Activated CD4-positive, alpha-beta T cell treated with anti-CD3 and anti-CD28 coated beads for 24 hours (primary cell): ENCODE measurements around the gene VSTM4.

Source experiments
- DNase-seq, 2 donors: peaks; one replicate each; pipeline ENCODE4 v3.0.0-alpha.2; 2020; ENCODE audit warnings: low read depth in 2 of 2

VSTM4 gene

DNA sequence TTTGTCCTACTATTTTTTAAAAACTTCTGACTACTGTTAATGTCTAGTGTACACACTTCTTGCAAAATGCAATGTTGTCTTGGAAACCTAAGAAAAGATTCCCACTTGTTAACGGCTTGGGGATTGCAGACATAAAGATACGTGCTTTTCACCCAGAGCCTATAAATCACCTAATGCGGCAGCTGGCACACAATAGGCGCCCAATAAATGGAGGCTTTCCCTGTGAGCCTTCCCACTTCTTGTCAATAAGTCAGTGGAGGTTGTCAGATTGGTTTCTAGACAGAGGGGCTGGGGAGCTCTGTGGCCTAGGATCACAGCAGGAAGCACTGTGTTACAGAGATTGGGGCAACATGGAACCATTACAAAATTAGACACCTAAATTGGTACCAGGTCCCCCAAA, 74.7 kb downstream of the VSTM4 start:
- no peak for DNase-seq

DNA sequence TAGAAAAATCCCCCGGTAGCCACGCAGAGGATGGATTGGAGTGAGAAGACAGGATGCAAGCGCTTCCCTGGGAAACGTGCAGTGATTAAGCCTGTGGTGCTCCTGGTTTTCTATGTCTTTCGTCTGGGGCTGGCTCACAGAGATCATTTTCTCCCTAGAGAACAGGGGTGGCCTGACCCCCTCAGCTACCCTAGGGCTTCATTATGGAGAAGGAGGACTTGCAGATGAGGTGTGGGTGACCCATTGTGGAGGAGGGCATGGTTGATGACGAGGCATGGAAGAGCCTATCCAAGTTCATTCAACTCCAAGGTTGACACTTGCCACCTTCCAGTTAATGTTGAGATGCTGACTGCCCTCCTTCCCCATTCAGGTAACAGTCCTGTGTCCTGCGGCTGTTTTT, 75.9 kb downstream of the VSTM4 start:
- no peak for DNase-seq

DNA sequence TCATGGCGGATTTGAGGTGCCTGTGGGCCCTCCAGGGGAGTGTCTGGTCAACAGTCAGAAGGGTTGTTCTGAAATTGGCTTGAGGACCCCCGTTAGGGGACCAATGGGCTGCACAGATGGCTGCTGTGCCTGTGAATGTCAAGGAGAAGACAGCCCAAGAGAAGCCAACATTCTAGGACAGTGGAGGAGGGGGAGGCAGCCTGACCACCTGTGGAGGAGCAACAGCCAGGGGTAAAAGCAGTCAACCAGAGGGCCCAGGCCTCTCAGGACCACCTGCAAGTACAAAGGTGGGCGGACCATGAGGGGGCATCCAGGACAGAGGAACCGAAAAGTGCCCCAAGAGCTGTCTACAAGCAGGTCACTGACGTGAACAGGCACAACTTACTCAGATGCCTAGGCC, 76.6 kb downstream of the VSTM4 start:
- DNase-seq: no peak

DNA sequence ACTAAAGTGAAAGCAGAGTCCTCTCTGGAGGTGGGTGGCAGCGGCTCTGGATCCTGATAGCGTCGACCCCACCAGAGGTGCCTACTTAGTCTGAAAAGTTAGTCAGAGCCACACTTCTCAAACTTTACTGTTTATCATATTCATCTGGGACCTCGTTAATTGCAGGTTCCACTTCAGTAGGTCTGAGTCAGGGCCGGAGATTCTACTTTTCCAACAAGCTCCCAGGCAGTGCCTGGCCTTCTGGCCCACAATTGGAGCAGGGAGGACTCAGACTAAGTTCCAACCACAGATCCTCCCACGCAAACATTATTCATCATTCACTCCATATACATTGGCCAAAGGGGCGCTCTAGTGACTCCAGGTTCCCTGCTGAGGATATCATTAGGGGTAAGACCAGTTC, 78.1 kb downstream of the VSTM4 start:
- no peak for DNase-seq

DNA sequence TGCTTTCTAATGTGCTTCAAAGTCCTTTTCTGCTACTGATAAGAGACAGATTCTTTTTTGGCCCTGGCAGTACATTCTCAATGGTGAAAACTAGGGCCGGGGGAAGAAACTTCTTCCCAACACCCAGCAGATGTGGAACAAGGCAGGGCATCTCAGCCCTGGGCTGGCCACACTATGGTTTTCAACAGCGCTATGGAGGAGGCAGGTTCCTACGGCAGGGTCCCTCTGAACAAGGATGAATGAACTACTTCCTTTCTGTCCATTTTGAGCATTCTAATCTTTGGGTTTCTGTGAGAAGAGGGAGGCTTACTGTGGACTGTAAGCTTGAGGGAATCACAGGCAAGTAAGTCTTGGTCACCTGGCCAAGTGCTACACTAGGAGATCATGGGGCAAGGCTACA, 78.7 kb downstream of the VSTM4 start:
- DNase-seq: no peak

DNA sequence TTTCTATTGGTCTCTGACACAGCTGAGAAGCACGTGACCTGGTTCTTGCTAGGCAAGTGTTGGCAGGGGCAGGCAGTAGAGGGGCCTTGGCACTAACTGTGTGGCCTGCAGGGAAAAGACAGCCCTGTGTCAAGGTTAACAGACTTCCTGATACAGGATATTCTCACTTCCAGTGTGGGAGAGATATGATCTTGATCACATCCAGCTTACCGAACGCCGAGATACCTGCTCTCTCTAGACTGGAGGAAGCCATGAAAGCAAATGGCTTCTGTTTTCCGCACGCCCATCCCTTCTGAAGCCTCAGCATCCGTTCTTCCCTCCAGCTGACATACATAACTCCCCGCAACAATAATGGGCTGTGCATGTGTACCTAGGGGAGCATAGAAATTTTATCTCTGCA, 79.4 kb downstream of the VSTM4 start:
- no peak for DNase-seq

DNA sequence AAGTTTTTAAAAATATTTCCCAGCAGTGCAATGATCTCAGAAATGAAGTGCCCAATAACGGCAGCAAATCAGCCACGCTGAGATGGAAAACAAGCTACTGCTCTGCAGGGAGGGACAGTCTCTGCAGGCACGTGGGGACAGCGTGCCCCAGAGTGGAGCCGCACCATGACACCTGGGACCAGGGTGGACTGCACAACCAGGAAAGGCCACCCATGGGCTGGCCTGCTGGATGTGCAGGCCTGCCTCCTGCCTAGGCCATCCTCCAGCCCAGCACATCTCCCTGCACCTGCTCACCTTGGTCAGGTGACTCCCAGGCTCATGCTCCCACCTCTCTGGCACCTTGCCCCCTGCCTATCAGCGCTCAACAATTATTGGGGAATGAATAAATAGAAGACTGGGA, 80.4 kb downstream of the VSTM4 start:
- no peak for DNase-seq

DNA sequence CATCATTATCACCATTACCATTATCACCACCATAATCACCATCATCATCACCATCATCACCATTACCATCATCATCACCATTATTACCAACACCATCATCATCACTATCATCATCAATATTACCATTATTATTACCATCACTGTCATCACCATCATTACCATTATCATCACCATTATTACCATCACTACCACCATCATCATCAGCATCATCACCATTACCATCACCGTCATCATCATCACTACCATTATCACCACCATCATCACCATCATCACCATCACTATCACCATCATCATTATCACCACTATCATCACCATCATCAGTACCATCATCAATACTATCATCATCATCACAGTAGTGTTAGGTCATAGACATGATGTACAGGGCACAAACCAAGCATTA, 81.4 kb downstream of the VSTM4 start:
- DNase-seq: no peak

DNA sequence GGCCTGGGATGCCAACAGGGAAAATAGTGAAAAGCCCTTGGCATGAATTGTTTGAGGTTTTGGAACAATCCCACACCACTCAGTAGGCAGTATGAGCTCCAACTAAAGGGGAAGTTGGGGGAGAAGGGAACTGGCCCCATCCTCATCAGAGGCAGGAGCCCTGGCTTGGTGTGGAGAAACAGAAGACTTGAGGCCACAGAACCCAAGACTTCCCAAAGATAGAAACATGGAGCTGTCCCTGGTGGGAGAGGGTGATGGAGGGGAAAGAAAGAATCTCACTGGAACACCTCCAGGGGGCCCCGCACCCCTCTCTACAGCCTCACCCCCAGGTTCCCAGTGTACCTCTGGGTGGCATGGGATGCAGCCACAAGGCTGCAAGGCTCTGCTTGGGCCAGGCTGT, 85.7 kb downstream of the VSTM4 start:
- no peak for DNase-seq

DNA sequence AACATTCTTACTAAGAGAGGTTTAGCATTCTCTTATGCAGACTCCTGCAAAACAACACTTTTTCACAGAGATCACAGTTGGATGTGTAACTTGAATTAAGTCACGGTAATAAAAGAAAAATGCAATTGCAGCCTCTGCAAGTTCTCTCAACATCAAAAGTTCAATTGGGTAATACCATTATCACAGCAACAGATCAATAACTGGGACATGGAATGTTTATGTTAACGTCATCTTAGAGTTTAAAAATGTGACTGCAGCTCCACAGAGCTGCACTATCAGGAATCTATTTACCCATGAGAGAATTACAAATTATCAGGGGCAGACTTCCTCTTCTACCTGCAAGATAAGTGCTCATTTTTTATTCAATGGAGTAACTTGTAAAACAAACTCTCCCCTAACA, 86.7 kb downstream of the VSTM4 start:
- no peak for DNase-seq

DNA sequence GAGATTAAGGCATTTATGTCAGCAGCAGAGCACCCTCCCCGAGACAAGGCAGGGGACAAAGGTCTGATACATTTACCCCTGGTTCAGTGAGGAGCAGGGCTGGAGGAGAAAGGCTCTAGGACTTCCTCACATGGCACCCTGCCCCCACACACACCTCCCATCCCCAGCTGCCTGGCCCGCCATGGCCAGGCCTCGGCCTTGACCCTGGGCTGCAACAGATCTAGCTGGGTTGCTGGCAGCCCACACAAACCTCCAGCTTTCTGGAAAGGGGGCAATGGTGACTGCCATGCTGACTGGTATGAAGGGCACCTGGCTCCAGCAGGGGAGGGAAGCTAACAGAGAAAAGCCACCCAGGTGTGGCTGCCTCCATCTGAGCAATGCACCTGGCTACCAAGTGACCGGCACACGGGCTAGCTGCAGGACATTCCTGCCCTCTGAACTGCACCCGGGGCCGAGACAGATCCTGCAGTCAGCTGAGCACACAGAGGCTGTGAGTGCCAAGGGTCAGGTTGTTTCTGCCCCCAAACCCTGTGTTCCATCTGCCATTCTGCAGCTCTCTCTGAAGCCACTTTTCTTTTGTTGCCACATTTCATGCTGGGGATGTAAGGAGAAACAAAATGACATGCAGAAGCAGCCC, 89.9 kb downstream of the VSTM4 start:
- no peak for DNase-seq

DNA sequence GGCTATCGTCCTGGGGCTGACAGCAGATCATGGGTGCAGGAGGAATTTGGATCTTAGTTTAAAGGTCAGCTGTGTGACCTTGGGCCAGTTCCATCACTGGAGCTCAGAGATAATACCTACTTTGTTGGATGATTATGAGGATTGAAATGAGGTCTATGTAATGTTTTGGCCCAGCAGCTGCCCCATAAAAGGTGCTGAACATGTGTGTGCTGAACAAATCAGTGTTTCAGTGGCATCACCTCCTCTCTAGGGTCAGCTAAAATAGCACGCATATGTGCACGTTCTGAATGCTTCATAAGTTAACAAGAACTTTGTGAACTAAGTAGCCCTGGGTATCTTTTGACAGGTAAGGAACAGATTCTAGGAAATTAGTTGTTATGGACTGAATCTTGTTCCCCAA, 90.8 kb downstream of the VSTM4 start:
- DNase-seq: no peak

DNA sequence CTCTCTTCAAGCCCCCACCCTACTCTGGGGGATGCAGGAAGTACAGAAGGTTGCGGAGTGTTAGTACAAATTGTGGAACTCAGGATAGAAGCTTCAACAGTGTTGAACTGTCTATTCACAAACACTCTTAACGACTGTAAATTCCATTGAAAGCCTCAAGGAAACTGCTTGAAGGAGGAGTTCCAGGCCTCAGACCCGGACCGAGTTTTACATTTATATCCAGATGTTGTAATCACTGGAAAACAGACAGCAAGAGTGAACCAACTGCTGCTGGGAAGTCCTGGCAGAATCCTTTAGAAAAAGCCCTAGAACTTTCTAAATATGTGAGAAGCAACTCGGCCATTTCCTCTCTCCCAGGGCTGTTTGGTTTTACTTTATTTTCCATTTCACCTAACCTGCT, 91.6 kb downstream of the VSTM4 start:
- DNase-seq: no peak

DNA sequence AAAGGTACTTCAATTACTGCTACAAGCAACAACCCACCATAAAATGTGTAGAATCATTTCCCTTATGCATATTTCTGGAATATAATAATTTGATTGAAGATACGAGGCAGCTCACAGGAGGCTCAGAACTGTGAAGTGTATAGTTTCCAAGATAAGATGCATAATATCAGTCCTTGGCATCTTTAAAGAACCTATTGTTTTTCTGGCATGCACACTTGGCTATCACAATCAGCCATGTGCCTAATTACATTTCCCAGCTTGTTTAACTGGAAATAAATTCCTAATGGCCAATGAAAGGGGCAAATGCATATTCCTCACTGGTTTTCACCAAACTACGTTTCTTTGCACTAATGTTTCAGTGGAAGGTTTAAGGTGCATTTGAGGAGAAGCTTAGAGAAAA, 92.3 kb downstream of the VSTM4 start:
- no peak for DNase-seq

DNA sequence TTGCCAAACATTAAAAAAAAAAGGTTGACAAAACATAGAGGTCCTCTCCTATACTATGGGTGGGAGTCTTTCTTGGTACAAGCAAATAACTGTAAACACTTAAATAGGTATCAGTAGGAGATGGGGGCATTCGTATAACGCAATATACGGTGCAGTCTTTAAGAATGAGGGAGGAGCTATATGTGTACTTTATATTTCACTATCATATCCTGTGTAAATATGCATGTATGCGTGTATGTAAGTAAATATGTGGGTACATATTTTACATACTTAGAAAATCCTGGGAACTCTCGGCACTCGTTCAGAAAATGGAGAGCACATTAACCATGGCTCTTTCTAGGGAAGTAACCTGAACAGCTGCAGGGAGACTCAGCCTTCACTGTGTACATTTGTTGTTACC, 93.6 kb downstream of the VSTM4 start:
- DNase-seq: no peak

DNA sequence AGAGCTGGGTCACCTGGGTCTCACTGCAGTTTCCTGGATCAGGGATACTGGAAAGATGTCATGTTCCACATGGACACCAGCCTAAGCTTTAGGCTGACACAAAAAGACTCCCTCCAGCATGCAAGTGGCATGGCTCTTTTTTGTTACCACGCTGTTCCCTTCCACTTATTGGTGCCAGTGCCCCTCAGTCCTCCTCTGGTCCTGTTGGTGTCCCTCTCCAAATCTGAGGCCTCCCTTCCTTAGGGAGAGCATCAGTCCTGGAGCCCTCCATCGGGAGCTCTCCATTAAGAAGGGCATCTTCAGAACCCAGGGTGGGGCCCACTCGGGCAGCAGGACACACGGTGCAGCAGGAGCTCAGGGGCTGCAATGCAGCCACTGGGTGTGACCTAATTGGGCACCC, 99.6 kb downstream of the VSTM4 start:
- DNase-seq: no peak

DNA sequence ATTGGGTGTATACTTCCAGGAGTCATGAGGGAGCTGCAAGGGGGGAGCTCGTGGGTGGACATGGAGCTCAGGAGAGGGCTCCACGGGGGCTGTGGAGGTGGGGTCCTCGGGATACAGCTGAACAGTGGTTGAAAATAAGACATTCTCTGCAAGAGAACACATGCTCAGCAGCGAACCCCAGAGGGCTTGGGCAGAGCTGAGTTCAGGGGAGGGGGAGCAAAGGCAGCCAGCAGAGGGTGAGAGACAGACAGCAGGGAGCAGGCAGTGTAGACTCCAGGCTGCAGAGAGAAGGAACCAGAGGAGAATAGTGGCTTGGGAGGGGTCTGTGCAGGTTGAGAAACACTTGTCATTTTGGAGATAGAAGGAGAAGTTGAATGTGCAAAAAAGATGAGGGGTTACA, 102.7 kb downstream of the VSTM4 start:
- no peak for DNase-seq

DNA sequence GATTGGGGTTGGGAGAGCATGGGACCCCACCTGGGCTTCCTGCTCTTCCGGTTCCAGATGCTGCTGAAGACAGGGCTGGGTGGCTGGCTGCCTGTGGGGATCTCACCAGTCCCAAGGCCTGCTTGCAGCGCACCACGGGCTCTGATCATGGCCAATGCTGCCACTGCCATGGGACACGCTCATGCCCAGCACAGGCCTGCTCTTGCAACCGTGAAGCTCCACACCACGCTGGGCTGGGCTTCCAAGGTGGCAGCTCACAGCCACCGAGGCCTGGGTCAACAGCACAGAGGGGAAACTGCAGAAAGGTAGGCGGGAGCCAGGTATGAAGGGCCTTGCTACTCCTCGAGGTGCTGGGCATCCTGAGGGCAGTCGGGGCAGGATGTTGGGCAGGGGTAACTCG, 103.6 kb downstream of the VSTM4 start:
- no peak for DNase-seq

DNA sequence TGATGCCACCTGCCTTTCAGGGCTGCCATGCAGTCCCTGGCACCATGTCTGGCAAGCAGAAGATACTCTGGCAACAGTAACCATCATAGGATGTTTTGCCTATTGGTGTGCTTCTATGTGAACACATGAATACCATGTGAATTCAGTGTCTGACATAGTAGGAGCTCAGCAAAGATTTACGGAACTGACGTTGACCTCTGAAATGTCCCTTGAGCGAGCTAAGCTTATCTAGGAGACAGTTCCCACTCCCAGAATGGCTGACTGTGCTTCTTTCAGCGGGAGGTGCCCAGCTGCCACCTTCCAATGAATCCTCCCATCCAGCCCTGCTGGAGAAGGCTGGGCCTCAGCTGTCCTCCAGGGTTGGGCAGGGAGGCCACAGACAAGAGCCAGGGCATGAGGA, 104.5 kb downstream of the VSTM4 start:
- no peak for DNase-seq

DNA sequence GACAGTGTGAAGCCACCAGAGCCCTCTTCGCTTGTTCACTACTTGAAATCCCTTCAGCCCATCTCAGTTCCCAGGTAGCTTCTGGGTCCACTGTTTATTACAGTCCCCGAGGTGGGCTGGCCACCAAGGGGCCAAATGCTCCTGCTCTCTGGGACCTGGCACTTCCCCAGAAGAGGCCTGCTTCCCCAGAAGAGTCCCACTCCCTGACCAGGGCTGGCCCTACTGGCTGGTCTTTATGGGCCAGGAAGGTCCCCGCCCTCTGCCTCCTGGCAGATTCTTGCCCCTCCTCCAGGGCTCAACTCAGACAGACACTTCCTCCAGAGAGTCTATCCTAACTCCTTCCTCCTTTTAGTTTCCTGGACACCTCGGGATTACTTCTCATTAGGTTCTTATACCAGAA, 105.0 kb downstream of the VSTM4 start:
- DNase-seq: no peak

DNA sequence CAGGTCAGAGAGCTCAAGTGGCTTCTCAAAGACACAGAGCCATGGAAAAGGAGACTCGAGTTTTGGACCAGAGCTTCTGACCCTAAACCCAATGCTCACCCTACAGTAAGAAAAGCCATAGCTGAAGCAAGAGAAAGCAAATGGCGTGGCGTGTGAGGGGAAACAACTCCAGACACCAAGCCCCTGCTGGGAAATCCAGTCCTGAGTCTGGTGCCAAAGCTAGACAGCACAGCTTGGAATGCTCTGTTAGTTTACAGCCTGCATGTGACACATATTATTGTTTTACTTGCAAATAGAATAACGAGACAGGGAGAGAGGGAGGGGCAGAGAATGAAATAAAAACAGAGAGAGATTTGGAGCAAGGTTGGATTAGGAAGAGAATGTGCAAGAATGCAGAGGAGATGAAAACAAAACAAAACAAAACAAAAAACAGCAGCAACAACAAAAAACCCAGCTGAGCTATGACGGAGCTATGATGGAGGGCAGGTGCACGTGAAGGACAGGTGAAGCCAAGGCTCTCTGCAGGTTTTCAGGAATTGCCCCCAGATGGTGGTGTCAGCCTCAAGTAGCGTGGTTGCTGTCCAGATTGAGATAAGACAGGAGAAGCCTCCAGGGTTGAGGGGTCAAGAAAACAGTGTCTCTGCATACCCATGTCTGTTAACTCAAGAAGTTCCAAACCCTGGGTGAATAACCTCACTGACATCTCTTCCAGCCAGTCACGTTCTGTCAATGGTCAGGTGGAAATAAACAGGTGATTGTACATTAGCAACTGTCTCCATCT, 105.9 kb downstream of the VSTM4 start:
- no peak for DNase-seq

DNA sequence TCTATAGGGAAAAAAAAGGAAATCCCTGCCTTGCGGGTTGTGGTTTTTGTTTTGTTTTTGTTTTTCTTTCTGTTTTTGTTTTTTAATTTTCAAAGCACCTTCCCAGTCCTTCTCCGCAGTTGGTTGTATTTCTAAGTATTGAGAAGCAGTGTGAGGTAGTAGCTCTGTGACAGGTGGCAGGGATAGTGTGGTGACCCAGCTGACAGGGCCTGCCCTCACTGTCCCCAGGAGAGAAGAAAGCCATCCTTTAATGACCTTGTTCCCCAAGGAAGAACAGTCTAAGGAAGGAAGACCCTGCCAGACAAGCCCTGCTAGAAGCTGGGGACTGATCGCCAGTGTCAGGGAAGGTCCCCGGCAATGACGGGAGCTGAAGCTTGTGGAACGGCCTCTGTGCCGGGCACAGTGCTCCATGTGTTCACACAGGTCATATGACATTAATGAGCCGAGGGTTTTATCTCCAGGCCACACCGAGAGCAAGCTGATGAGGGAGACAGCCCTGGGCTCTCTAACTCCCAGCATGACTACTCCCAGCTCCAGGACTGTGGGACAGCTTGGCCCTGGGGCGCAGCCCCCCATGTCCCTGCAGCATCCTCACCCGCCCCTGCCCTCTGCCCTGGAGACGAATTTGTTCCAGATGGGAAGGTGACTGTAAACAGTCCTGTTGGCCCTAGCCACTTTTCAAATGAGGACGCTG, 106.7 kb downstream of the VSTM4 start:
- DNase-seq: no peak

DNA sequence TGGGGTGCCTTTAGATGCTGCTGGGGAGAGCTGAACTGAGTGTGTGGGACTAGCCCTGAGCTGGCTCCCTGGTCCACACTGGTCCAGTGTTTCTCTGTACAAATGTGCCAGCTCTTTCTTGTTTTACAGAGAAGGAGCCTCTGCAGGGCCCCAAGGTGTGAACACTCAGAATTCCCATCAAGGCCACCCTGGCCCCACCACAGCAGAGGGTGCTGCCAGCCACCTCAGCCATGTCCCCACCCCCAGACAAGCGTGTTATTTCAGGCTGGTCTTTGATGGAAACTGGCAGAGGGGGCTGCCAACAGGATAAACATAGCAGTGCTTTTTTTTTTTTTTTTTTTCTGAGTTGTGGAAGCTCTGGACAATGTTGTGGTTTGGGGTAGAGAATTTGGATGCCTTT, 107.2 kb downstream of the VSTM4 start:
- DNase-seq: no peak
